HL-60 (cell line): ENCODE measurements around the gene VCX3B.

Experiments used
- DNase-seq, 2 experiments: peaks; one replicate each; pipeline ENCODE4 v3.0.0-alpha.2; 2010 to 2020; ENCODE audit warnings: low read depth in 1 of 2, low spot score in 1 of 2
- H3K27ac ChIP-seq: fragments of 250-450 bp; sonication (Bioruptor Pico); replicated peaks from 2 replicates; pipeline ENCODE4 v1.5.1; 2020; ENCODE audit warnings: mild to moderate bottlenecking, moderate library complexity
- H3K27me3 ChIP-seq: fragments of 250-450 bp; sonication (Bioruptor Pico); 2 replicates; pipeline ENCODE4 v1.5.1; 2021; ENCODE audit warnings: mild to moderate bottlenecking, moderate library complexity; ENCODE audit not compliant: insufficient read depth, poor library complexity, severe bottlenecking
- H3K4me3 ChIP-seq: replicated peaks from 2 replicates; pipeline ENCODE4 v1.5.1; 2011; ENCODE audit warnings: mild to moderate bottlenecking, control low read depth, low read length; ENCODE audit not compliant: insufficient read depth
- CTCF ChIP-seq: IDR thresholded peaks from one replicate; pipeline ENCODE4 v1.5.1; 2011; ENCODE audit warnings: low read length, control low read depth, inconsistent platforms; ENCODE audit not compliant: insufficient read depth
- GABPA ChIP-seq: IDR thresholded peaks from 2 replicates; pipeline ENCODE4 v1.6.1; 2012; ENCODE audit warnings: low read depth
- POLR2AphosphoS5 ChIP-seq: IDR thresholded peaks from 2 replicates; pipeline ENCODE4 v1.6.1; 2012; ENCODE audit warnings: low read depth
- REST ChIP-seq: IDR thresholded peaks from 2 replicates; pipeline ENCODE4 v1.6.1; 2012; ENCODE audit warnings: low read depth; ENCODE audit not compliant: insufficient replicate concordance
- SPI1 ChIP-seq: IDR thresholded peaks from 2 replicates; pipeline ENCODE4 v1.6.1; 2012; ENCODE audit warnings: low read depth, mild to moderate bottlenecking, borderline replicate concordance

The VCX3B gene

GRCh38 chrX:8430444-8430843, 34.2 kb upstream of the VCX3B start:
- Histone ChIP-seq H3K27me3 (no peaks in the 10 kb centered on the region), H3K4me3 (no peak overlapping the region), H3K27ac (no peak overlapping the region)
- no peak for DNase-seq
- TF ChIP-seq POLR2AphosphoS5 (no peak), SPI1 (no peak), CTCF (no peak), REST (no peak), GABPA (no peak)

- no peak for TF ChIP-seq REST
These were observed 32.2 kb upstream of the VCX3B start for GRCh38 chrX:8432396-8432795.

GRCh38 chrX:8433109-8434062, 31.2 kb upstream of the VCX3B start:
- no peak for DNase-seq
- Histone ChIP-seq H3K27ac (no peak overlapping the region), H3K4me3 (no peak overlapping the region), H3K27me3 (no peaks in the 10 kb centered on the region)
- no peak for TF ChIP-seq POLR2AphosphoS5
- no peak for TF ChIP-seq REST
- TF ChIP-seq CTCF, result no peak
- TF ChIP-seq SPI1, result no peak
- TF ChIP-seq GABPA, result no peak

More at GRCh38 chrX:8432396-8432795, 32.2 kb upstream of the VCX3B start:
- Histone ChIP-seq H3K27me3 (no peaks in the 10 kb centered on the region), H3K27ac (no peak overlapping the region), H3K4me3 (no peak overlapping the region)
- no peak for DNase-seq
